HPDE6-E6E7 (cell line): Measurements from ENCODE around the gene COL11A2.
"Not testable (repeated sequence)": the region's sequence is repeated elsewhere in the genome, so short reads cannot be mapped to it uniquely, and the experiment has no call there.

ENCODE experiments used
- DNase-seq: peaks from one replicate; pipeline ENCODE4 v3.0.0; 2011; ENCODE audit warnings: missing footprints; ENCODE audit errors: extremely low spot score

The COL11A2 gene

DNA sequence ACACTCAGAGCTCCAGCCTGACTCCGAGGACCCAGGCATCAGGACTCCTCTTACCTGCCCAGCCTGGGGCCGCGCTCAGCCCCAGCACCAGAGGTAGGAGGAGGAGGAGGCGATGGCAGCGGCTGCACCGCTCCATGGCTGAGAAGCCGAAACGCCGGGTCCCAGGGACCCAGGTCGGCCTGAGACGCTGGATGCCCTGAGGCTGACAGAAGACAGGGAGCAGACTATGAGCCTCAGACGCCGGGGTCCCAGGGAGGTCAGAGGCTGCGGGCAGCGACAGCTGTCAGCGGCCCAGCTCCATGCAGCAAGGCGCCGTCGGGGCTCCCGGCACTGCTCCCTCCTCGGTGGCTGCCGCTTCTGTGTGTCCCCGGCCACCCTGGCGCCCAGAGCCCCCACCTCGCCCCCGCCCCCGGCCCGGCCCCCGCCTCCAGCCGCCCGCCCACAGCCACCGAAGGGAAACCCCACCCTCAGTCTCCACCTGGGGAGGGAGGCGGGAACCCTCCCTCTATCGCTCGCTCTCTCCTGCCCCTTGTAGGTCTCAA, at the start of gene COL11A2:
Gene COL11A2 (minus strand): TSS at position 363 of the 542 bp plus-strand sequence. CDS start 227 bp downstream, at position 136.
- no peak for DNase-seq

GRCh38 chr6:33241968-33242367, 49.7 kb upstream of the COL11A2 start:
- no peak for DNase-seq

DNA sequence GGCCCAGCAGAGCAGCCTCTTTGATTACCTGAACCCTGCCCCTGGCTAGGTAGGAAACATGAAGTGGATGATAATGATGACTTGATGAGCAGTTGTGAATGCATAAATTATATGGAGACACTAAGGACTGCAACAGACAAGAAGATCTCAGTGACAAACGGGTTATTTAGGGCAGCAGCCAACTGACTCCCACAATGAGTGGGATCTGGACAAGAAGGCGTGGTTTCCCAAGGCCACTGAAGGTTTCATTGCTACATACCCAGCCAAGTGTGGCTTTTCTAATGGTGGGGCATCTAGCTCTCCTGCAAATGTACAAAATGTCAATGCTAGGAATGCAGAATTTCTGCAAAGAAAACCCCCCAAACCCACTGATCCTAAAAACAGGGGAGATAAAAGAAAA, 45.5 kb upstream of the COL11A2 start:
- no peak for DNase-seq

GRCh38 chr6:33236852-33237251, 44.6 kb upstream of the COL11A2 start:
- no peak for DNase-seq

DNA sequence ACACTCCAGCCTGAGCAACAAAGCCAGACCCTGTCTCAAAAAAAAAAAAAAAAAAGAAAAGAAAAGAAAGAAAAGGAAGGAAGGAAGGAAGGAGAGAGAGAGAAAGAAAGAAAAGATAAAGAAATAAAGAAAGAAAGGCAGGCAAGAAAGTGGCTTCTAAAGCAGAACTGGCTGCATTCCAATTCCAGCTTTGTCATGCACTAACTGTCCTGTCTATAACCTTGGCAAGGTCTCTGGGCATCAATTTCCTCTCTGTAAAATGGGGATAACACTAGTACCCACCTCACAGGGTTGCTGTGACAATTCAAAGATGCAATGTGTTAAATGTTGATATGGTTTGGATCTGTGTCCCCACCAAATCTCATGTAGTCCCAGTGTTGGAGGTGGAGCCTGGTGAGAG, 44.1 kb upstream of the COL11A2 start:
- no peak for DNase-seq

DNA sequence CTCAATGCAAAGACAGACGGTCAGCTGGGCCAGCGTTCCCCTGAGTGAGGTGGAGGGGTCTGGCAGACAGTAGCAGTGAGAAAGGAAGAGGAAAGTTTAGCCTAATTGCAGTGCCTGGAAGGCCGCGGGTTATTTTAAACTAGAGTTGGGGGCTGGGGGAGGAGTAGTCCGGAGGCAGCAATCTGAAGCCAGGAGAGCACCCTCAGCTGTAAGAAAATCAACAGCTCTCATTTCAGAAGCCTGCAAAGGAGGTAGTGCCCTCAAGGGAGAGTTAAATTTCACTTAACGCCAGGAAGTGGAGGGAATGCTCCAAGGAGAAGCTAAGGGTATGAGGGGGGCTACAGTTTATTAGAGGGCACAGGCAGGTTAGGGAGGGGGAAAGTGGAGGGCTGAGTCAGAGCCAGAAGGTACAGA, 43.0 kb upstream of the COL11A2 start:
- DNase-seq = no peak

- not testable (repeated sequence) for DNase-seq
These were observed 34.3 kb upstream of the COL11A2 start for GRCh38 chr6:33226503-33227120.

DNA sequence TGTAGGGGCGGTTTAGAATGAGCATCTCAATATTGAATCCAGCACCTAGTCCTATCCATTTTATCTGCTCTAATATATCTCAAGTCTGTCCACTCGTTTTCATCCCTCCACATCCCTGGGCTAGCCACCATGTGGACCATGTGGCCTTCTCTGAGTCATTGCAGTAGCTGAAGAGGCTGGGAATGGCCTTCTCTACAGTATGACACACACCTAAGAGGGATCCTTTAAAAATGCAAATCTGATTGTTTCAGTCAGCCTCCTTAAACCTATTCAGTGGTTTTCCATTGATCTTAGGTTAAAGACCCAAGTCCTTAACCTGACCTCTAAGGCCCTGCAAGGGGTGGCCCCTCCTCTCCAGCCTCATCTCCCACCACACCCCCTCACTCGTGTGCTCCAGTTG, 25.4 kb upstream of the COL11A2 start:
- DNase-seq = no peak

DNA sequence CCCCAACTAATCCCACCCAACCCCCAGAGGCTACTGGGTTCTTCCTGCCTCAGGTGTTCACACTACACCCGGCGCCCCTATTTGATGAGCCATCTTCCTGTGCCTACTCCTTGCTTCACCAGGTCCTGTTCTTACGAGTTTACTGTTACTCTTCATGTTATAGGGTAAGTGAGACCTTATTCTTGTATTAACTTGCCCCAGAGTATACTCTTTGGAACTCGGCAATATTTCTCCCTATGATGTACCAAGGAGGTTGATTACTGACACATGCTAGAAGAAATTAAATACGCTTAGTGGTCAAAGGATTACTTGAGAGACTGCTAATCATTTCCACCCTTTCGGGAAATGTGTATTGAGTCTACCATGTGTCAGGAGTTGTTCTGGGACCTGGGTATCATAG, 25.0 kb upstream of the COL11A2 start:
- DNase-seq = peak; percentile 38

DNA sequence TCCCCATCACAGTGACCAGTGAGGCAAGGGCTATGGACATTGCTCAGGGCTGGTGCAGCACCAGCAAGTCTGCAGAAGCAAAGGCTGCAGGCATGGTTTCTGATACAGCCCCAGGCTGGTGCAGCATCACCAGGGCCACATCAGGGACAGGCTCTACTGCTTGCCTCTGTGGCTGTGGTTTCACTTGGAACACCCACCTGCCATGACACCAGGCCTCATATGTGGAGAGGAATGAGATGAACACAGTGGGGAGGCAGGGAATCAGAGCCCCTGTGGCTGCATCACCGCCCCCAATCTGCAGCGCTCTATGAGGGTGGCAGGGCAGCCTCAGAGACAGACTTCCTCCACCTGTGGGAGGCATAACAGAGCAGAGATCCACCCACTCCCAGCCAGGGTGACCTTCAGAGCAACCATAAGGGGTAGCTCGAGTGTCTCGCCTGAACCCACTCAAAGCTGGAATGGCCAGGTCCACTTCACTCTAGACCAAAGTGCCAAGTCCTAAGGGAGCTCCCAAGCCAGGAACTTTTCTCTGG, 23.9 kb upstream of the COL11A2 start:
- DNase-seq = no peak

DNA sequence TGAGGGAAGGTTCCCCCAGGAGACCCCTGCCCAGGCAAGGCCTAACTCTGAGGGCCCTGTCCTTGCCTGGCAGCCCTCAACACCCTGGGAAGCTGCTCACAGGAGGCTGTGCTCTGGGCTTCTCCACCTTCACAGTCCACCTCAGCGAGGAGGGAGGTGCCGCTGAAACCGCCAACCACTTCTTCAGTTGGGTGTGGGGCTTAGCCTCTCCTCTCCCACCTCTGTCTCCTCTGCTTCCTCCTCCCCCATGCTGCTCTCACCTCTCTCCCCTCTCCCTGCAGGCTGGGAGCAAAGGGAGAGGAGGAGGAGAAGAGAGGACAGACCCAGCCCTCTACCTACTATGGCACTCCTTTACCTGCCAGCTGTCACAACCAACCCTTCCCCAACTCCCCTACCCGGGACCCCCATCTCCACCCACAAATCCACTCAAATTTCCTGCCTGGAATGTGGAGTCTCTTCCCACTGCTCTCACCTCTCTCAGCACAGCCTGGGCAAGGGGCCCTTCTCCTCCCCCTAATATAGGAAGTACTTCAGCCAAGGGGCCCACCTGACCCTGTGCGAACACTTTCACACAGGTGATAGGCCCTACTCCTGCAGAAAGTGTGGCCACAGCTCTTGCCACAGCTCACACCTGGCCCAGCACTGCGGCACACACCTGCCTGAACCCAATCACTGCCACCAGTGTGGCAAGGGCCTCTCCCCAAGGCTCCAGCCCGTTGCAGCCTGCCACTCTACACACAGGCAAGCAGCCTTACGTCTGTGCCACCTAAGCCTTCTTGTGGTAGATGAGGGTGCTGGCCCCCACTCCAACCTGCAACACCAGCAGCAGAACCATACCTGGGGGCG, 23.2 kb upstream of the COL11A2 start:
- DNase-seq = no peak

- DNase-seq = no peak
These were observed 21.7 kb upstream of the COL11A2 start for GRCh38 chr6:33213989-33214335.

GRCh38 chr6:33213166-33213988, 21.1 kb upstream of the COL11A2 start:
- DNase-seq = peak; percentile 38

GRCh38 chr6:33212857-33213165, 20.5 kb upstream of the COL11A2 start:
- DNase-seq = no peak

DNA sequence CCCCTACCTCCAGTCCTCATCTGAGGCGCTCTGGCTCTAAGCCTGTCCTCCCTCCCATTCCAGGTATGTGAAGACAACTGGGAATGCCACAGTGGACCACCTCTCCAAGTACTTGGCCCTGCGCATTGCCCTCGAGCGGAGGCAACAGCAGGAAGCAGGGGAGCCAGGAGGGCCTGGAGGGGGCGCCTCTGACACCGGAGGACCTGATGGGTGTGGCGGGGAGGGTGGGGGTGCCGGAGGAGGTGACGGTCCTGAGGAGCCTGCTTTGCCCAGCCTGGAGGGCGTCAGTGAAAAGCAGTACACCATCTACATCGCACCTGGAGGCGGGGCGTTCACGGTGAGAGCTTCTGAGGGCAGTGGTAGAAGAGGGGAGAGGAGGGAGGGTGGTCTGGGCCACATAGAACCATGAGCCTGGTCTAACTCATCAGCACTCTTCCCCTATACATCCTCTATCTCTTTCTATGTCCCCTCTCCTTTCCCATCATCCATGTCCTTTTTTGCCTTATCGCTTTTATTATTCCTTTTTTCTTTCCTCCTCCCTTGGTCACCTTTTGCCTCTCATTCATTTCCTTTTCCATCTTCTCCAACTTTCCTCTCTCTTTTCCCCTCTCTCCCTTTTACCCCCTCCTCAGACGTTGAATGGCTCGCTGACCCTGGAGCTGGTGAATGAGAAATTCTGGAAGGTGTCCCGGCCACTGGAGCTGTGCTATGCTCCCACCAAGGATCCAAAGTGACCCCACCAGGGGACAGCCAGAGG, 19.6 kb upstream of the COL11A2 start:
- DNase-seq = no peak

- DNase-seq = no peak
These were observed 18.9 kb upstream of the COL11A2 start for GRCh38 chr6:33211136-33211535.

DNA sequence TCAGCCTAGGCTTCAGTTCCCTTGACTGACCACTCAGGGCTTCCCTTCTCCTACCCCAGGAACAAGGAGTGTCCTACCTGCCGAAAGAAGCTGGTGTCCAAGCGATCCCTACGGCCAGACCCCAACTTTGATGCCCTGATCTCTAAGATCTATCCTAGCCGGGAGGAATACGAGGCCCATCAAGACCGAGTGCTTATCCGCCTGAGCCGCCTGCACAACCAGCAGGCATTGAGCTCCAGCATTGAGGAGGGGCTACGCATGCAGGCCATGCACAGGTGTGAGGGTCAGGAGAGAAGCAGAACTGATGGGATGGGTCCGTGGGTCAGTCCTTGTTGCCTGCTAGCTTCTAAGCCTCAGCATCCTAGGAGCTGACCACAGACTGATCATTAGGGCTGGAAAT, 17.6 kb upstream of the COL11A2 start:
- no peak for DNase-seq

DNA sequence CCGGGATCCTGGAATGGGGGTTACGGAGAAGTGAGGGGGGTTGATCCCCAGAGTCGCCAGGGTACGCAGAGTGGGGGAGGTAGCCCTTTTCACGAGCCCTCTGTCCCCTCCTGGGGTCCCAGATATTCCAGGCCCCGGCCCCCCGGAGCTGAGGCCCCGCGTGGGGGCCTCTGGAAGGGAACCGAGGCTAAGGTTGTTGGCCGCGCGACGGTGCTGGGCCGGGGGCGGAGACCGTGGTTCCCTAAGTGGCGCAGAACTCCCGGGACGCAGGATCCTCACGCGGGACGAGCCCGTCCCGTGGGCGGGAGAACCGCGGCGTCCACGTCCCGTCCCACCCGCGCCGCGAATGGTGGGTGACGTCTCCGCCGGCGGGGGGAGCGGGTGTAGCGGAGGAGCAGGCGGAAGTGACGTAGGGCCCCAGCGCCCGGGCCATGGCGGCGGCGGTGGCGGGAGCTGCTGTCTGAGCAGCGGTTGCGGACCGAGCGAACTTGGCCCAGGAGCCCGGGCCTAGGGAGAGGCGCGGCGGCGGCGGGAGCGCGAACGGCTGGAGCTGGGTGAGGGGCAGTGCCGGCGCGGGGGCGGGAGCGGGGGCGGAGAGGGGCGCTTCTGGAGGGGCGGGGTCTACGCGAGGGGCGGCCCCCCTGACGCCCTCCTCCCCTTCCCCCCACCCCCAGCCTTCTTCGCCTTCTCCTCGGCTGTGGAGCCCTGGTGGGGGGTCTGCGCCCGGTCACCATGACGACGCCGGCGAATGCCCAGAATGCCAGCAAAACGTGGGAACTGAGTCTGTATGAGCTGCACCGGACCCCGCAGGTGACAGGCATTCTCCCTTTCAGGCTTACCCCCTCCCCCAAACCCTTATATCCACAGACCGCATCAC, 16.1 kb upstream of the COL11A2 start, which contains the start of gene RING1:
Gene RING1 (plus strand): TSS at position 410 of the 877 bp plus-strand sequence. CDS start 323 bp downstream, at position 733.
- DNase-seq = peak; percentile 80

GRCh38 chr6:33207552-33208090, 15.4 kb upstream of the COL11A2 start:
- DNase-seq = no peak
